HG03575 (cell line): Measurements from ENCODE around the gene CCDC136.

Source experiments
- ATAC-seq: cut with Tn5 transposase; IDR thresholded peaks from one replicate; pipeline ENCODE4 v1.9.1; 2021; ENCODE audit not compliant: unreplicated experiment, insufficient number of reproducible peaks, low FRiP score; ENCODE audit errors: extremely low read depth

Gene CCDC136

DNA sequence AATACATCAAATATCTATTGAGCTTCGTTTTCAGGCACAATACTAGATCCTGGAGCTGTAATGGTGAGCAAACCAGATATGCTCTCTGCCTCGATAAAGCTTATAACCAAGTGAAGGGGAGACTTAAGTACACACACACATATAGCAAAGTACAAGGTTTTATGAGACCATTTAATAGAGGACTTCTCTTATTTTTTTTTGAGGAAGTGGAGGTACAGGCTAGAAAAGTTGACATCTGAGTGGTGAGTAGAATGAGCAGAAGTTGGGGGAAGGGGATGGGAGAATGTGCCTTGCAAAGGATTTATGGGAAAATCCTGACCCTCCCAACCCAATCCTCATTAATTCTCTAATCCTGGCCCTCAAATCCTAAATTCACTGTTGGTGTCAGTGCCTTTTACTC, 7.7 kb downstream of the CCDC136 start:
- ATAC-seq = no peak

DNA sequence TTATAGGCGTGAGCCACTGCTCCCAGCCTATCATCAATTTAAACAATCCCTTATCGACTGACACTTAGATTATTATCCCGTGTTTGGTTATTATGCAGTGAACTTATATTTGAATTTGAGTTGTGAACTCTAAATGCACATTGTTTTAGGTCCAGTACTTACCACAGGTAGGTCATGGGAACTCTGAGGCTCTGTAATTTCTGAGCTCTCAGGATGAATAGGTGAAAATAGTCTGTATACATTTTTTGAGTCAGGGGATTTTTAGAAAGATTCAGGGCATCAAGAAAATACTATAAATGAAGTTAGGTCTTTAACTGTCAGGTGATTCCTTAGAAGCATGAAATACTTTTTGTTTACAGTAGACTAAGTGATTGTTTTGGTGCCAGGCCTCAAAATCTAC, 8.8 kb downstream of the CCDC136 start:
- no peak for ATAC-seq

DNA sequence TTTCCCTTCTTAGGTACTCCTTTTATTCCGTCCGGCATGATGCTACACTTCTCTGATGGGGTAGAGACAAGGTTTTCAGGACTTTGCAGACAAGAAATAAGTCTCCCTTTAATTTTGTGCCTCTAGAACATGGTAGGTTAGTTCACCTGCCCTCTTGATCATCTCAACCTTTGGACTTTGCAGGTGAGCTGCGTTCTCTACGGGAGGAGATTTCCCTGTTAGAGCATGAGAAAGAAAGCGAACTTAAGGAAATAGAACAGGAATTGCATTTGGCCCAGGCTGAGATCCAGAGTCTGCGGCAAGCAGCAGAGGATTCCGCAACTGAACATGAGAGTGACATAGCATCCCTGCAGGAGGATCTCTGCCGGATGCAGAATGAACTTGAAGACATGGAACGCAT, 9.2 kb downstream of the CCDC136 start:
- no peak for ATAC-seq

DNA sequence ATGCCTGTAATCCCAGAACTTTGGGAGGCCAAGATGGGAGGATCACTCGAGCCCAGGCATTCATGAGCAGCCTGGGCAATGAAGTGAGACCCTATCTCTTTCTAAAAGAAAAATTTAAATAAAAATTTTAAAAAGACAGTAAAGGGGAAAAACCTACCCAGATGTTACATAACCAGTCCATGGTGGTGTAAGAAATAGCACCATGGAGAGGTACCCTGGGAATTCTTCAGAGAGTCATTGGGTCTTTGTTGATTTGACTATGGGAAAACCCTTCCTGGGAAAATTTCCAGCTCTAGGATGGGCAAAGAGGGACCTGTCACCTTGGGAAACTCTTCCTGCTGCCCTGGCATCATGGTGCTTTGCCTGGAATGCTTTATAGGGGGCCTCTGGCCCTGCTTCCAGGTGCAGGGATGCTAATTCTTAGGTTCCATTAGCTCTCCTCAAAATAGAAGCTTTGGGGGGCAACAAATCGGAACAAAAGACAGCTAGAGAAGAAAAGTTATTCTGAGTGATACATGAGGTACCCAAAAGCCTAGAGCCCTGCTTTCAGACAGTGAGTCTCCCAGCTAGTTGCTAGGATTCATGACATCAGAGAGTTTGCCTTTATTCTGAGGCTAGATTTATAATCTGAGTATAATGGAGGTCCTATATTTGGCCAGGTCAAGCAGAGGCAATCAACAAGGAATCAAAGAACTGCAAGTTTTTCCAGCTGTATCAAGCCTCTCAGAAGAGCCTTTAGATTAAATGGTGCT, 10.1 kb downstream of the CCDC136 start:
- no peak for ATAC-seq

DNA sequence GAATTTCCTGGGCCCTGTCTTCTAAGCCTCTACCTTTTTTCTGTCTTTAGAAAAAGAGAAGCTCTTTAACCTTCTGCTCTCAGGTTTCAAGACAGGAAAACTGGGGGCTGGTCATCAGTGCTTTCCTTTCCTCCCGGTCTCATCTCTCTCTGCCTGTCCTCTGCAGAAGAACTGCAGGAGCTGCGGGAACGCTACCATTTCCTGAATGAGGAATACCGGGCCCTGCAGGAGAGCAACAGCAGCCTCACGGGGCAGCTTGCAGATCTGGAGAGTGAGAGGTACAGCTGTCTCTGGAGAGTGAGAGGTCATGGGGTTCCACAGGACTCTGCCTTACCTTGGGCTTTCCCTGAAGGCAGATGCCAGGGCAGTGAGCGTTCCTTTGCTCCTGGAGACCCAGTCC, 12.7 kb downstream of the CCDC136 start:
- ATAC-seq = no peak

DNA sequence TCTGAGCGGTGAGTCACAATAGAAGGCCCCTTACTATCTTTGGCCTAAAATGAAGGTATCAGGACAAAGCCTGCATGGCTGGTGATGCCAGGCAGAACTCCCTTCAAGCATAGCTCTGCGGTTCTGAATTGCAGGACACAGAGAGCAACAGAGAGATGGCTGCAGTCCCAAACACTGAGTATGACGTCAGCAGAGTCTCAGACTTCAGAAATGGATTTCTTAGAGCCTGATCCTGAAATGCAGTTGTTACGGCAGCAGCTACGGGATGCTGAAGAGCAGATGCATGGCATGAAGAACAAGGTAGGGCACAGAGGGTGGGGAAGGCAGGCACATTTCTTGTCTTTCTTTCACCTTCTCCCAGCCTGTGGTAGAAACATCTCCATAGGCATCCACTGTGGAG, 13.5 kb downstream of the CCDC136 start:
- no peak for ATAC-seq

DNA sequence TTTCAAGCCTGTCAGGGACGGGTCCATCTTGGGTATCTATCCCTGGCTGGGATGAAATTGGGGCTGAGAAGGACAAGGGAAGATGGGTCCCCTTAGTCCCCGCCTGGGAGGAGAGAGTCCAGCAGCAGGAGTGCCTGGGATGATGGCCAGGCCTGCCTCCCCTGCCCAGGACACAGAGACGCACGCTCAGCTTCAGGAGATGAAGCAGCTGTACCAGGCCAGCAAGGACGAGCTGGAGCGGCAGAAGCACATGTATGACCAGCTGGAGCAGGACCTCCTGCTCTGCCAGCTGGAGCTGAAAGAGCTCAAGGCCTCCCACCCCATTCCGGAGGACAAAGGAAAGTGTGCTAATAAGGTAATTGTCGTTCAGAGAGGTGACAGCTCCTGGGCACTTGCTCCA, 15.4 kb downstream of the CCDC136 start:
- ATAC-seq = no peak

DNA sequence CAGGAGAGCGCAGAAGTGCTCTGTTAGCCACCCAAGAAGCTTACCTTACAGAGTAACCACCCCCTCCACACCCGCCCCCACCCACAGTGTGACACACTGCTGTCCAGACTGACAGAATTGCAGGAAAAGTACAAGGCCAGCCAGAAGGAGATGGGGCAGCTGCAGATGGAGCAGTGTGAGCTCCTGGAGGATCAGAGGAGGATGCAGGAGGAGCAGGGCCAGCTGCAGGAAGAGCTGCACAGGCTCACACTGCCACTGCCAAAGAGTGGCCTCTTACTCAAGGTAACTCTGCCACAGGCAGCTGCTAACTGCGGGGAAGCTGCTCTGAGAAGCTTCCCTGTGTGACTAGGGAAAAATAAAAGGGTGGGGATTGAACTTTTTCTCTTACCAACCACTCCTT, 17.6 kb downstream of the CCDC136 start:
- no peak for ATAC-seq

DNA sequence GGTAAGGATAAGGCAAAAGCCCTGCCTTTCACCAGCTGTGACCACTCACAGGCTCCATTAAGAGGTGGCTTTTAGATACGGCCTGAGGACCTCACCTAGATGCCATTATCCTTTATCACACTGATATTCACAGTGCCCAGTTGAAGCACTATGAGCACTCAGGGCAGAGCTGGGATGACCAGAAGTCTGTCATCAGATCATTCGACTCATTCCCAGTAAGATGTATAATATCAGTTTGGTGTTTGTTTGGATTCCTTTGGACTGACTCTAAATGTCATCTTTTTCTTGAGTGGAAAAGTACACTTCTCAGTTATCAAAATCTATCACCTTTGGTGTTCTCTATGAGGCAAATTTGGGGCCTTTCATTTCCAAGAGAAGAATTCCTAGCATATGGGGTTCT, 18.7 kb downstream of the CCDC136 start:
- no peak for ATAC-seq

DNA sequence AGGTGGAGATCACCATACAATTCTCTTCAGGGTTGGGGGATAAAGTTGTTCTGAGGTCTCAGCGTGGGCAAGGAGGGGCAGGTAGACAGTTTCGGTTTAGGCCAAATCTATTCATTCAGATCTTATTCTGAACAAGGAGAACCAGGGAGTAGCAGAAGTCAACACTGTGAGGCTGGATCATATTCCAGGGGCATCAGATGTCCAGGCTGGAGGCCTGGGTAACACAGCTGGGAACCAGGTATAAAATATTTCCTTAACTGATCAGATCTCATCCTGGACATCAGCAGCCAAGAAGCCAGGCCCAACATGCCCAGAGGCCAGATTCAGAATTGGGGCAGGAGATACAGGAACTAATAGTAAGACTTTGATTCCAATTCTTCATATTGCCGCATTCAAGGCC, 19.2 kb downstream of the CCDC136 start:
- ATAC-seq = no peak

DNA sequence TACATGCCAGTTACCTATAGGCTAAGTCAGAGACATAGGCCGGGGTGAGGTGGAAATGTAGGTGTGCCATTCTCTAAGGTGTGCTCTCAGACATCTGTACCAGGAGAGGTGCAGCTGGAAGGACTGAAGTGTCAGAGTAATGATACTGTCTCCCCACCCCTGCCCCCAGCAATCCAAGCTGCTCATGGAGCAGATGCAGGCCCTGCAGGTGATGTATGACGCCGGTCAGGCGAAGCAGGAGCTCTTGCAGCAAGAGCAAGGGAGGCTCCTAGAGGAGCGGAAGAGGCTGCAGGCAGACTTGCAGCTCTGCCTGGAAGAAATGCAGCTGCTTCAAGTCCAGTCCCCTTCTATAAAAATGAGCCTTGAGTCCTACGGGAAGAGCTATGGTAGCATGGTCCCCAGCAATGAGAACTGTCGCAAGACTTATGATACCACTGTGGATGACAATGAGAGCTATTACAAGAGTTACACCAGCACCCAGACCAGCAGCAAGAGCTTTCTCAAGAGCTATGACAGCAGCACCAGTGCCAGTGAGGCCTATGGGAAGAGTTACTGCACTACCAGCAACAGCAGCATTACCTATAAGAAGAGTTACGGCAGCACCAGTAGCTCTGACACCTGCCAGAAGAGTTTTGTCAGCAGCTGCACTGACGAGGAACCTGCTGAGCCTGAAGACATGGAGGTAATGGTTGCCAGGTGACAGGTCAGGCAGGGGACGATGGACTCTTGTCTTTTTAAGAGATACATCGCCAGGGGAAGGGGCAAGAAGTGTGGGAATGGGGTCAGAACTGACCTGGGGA, 20.1 kb downstream of the CCDC136 start:
- no peak for ATAC-seq

DNA sequence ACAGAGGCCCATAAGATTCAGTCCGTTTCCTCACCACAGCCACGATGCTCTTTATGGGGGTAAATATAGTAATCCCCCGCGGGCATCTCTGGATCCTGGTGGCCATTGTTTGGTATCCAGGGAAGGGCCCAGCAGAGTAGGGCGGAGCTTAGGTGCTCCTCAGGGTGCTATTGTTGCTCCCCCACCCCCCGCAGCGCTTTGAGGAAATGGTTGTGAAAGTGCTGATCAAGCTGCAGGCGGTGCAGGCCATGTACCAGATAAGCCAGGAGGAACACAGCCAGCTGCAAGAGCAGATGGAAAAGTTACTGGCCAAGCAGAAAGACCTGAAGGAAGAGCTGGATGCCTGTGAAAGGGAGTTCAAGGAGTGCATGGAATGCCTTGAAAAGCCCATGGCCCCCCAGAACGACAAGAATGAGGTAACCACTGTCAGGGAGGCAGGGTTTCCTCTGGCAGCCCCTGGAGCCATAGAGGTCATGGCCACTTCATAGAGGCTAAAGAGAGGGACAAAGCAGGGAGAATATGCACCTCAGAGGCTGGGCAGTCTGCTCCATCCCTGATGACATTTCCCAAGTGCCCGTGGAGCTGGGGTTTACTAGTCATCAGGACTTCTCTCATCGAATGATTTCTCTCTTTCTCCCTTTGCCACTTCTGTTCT, 20.9 kb downstream of the CCDC136 start:
- ATAC-seq = no peak

DNA sequence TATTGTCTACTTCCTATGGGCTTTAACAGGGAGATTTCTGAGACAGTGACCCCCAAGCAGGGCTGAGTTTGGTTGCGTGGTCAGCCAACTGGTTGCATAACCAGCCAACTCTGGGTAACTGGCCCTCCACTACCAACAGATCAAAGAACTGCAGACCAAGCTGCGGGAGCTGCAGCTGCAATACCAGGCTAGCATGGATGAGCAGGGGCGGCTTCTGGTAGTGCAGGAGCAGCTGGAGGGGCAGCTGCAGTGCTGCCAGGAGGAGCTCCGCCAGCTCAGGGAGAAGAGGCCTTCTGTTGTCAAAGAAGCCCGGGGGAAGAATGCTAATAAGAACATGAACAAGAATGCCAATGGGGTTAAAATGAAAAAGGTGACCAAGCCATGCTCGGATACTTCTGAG, 22.7 kb downstream of the CCDC136 start:
- no peak for ATAC-seq

DNA sequence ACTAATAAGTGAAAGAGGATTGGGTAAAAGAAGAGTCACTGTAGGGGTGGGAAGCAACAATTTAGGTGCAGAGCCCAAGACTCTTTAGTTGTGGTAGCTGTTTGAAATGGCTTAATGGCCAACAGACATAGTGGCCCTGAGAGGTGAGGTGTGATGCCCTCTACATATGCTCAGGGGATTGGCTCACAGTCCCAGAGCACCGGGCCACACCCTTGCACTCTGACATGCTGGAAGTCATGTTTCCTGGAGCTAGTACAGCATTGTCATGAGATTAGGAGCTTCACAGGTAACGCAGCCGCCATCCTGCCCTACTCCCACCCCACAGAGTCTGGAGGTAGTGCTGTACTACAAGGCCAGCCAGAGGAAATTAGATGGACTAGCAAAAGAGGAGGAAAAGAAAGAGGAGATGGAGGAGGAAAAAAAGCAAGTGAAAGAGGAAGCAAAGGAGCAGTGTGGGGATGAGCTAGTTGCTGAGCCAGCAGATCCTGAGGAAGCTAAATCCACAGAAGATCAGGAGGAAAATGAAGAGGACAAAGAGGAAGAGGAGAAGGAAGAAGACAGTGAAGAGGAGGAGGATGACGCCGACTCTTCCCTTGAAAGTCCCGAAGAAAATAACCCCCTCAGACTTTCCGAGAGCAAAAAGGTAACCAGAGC, 23.6 kb downstream of the CCDC136 start:
- ATAC-seq = no peak

DNA sequence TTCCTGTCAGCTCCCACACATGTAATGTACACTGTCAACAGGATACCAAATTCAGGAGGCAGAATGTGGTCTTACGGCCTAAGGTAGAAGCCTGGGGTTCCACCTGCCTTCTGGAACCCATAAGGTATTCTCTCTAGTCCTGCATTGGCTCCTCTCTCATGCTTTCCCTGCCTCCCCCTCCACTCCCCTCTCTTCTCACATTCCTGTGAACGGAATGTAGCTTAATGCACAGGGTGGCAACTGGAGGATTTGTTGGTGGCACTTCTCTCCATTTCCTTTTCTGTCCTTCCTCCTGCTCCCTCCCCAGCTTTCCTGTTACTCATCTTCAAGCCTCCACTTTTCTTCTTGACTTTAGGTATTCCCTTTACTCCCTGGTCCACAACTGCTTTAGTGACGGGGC, 26.9 kb downstream of the CCDC136 start:
- no peak for ATAC-seq

DNA sequence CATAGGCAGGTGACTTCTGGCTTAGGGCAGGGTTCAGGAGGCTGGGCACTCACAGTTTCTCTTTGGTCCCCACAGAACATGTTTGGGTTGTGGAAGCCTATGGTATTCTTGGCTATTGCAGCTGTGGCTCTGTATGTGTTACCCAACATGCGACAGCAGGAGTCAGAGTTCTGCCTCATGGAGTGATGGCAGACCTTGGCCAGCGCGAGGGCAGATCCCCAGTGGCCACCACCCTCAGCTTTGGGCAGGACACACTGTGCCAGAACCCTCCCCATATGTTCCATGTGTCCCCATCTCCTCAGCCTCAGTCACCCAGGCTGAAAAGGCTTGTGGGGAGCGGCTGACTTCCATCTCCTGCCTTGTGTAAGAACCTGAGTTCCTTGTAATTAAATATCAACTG, 30.0 kb downstream of the CCDC136 start:
- ATAC-seq = no peak

DNA sequence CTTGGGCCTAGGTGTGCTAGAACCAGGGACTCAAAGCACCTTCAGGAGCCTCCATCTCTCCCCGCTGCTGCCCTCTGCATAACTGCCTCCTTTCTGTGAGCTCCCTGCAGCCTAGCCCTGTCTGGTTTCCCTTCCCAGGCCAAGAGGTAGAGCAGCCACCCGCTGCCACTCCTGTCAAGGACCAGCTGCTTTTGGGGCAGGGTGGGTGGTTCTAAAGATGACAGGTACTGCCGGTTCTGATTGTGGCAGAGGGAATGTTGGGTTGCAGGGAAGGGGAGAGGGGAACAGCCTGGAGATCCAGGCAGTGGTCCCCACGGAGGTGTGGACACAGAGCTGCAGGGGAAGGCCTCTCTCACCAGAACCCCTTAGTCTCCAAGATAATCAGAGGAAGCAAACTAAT, 34.7 kb downstream of the CCDC136 start:
- no peak for ATAC-seq

DNA sequence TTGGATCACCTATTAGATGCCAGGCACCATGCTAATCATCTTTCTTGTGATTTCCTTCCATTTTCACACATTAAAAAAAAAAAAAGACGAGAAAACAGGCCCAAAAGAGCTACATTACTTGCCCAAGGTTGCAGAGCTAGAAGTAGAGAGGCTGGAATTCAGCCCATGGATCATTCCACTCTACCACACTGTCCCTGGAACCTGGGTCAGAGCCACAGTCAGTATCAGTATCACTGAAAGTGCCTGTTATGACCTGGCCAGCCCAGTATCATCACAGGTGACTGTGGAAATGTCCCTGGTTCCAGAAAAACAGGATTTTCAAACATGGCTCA, 35.1 kb downstream of the CCDC136 start:
- no peak for ATAC-seq

DNA sequence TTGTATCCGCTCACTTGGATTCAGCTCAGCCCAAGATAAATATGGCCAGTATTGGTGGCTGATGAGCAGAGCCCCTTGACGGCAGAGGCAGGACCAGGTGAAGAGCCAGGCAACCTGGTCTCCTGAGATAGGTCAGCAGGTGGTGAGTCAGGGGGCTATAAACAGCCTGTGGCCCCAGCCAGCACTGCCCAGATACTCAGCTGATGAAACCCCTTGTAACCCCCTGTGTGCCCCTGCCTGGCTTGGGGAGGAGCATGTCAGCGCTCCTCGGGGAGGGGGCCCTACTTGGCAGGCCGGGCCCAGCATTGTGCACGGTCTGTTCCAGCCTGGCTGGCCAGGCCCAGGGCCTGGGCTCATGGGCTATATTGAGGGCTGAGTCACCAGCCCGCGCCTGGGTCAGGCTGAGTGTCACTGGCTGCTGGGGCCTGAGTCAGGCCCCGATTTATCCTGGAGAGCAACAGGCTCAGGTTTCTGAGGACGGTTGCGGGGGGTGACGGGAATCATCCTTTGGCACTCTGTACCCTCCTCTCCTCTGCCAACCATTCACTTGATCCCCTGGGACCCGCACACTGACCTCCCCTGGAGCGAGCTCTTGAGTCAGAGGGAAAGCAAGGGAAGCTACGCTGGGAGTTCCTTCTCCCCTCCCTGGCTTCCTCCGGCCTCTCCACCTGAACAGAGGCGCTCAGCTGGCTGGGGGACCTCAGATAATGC, 35.6 kb downstream of the CCDC136 start:
- ATAC-seq = no peak
